Ammon's horn (tissue), 1 donor: ENCODE measurements around the gene DDX50.
"Not testable (repeated sequence)": the region's sequence is repeated elsewhere in the genome, so short reads cannot be mapped to it uniquely, and the experiment has no call there.

ENCODE experiments used
- DNase-seq: peaks from one replicate; pipeline ENCODE4 v3.0.0-alpha.2; 2016; ENCODE audit warnings: low spot score

The DDX50 gene

GRCh38 chr10:68902382-68902781, 1.3 kb downstream of the DDX50 start:
- no peak for DNase-seq

DNA sequence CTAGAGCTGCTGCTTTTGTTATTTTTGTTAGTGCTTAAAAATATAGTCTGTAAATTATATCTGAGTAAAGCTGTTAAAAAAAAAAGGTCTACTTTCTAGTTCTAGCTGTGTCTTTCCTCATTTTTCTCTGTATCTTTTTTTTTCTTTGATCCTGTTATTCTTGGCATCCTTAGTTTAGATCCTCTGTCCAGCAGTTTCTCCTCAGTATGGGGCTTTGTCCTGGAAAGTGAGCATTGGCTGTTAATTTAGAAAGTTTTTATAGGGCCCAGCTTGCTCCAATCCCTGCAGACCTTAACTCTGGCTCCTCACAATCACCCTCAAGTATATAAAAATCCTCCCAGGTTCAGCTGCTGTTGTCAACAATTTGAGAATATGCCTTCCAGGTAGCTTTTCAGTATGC, 23.5 kb downstream of the DDX50 start:
- no peak for DNase-seq

DNA sequence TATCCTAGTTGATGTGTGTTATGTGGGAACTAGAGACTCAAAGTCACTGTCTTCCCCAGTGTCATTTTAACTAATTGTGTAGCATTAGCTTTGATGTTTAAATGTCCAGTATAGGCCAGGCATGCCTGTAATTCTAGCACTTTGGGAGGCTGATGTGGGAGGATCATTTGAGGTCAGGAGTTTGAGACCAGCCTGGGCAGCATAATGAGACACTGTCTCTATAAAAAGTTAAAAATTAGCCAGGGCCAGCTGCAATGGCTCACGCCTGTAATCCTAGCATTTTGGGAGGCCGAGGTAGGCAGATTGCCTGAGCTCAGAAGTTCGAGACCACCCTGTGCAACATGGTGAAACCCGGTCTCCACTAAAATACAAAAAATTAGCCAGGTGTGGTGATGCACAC, 24.4 kb downstream of the DDX50 start:
- DNase-seq = no peak

- not testable (repeated sequence) for DNase-seq
These were observed 28.0 kb downstream of the DDX50 start for GRCh38 chr10:68929157-68929556.

- DNase-seq = not testable (repeated sequence)
These were observed 28.8 kb downstream of the DDX50 start for GRCh38 chr10:68929888-68930287.

GRCh38 chr10:68932860-68933259, 31.7 kb downstream of the DDX50 start:
- not testable (repeated sequence) for DNase-seq

GRCh38 chr10:68934994-68935393, 33.9 kb downstream of the DDX50 start:
- no peak for DNase-seq

DNA sequence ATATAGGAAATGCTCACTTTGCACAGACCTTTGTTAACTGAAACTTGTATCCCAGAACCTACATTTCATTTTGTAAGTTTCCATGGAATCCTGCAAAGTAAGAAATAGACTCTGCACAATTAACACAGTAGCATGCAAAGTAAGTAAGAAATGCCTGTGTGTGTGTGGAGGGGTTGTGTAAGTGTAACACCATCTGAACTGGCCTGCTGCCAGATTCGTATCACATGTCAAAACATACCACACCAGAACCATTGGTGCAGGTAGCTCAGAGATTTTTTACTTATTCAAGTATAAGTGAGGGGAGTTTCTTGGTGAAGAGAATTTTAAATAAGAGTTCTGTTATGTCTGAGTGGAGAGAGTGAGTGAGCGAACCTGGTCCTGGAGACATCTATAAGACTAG, 37.0 kb downstream of the DDX50 start:
- no peak for DNase-seq

DNA sequence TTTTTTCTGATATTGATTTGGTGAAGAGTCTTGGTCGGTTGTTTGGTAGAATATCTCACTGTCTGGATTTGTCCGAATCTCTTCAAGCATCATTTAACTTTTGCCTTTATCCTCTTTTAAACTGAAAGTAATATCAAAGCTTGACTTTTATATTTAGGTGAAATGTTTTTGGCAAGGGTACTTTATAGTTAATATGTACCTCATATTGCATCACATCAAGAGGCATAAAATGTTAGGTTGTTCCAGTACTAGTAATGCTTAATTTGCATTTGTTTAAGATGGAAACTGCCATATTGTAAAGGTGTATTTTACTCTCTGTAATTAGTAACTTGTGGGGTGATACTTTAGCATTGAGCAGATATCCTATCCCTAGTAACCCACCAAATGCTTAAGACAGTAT, 37.8 kb downstream of the DDX50 start:
- no peak for DNase-seq

GRCh38 chr10:68940917-68941316, 39.8 kb downstream of the DDX50 start:
- not testable (repeated sequence) for DNase-seq

- DNase-seq = no peak
These were observed 49.5 kb downstream of the DDX50 start for GRCh38 chr10:68950598-68950997.

GRCh38 chr10:68954904-68955303, 53.8 kb downstream of the DDX50 start:
- DNase-seq = no peak

DNA sequence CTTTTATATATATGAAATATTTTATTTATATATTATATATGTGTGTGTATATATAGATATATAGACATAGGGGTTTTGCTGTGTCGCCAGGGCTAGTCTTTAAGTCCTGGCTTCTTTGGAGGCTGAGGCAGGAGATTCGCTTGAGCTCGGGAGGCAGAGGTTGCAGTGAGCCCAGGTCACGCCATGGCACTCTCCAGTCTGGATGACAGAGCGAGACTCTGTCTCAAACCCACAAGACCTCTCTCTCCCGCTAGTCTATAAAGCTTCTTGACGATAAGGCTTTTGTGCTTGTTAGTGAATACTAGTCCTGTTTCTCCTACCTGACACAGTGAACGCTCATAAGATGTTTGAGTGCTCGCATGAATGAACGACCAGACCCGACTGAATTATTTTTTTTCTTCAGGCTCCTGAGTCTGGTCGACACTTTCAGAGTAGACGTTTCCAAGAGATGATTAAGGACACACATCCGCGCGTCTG, 54.3 kb downstream of the DDX50 start:
- DNase-seq = peak; percentile 9

DNA sequence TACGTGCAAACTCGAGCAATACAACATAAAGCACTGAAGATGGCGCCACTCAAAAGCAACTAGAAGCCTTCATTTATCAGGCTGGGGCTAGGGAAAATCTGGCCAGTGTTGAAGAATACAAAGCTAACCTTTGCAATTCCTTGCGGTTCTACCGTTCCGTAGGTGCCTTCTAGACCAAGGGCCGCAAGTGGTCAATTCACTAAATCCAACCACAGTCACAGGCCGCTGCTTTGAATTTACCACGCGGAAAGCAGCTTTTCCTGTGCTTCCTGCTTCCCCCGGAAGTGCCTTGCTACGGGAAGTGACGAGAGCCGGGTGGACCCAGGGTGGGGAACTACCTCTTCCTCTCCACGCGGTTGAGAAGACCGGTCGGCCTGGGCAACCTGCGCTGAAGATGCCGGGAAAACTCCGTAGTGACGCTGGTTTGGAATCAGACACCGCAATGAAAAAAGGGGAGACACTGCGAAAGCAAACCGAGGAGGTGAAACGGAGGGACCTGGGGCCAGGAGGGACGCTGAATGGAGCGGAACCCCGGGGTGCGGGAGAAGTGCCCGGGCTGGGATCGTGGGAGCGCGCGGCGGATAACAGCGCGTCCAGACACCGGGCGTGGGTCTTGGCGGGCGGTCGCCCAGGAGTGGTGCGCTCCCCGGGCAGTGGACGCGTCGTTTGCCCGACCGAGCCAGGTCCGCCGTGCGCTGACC, 54.9 kb downstream of the DDX50 start, which contains the start of gene DDX21:
TSS of gene DDX21 (plus strand) at position 339 of the 701 bp plus-strand sequence. CDS start at position 395, 56 bp downstream.
- DNase-seq = peak; percentile 96

DNA sequence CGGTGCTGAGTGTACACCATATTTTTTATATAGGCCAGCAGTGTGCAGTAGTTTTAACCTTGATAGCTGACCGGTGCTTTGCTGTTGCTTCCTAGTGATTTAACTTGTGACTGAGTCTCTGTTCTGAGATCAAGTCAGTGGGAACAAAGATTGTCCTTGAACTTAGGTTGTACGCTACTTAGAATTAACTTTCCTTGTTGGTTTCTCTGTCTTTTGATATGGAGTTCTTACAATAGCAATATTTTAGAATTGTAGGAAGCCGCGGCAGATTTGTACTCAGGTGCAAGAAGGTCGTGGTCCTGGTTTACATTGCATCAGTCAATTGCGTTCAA, 56.1 kb downstream of the DDX50 start:
- DNase-seq = no peak

DNA sequence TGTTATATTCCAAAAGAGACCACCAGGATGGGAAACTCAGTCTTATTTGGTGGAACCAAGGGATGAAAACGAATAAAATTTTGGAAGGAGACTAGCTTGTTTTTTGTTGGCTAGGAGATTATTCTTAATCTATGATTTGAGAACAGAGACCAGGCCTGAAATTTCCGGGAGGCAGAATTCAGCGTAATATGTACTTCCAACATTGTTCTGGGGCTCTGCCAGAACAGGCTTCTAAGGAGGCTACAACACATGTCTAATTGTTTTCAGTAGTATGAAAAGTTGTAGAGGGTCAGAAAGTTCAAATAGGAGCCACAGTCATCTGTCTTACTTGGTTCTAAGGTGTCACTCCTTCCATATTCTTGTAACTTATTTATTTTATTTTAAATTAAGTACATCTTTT, 56.5 kb downstream of the DDX50 start:
- DNase-seq = no peak

GRCh38 chr10:68959695-68960527, 58.8 kb downstream of the DDX50 start:
- DNase-seq = no peak

DNA sequence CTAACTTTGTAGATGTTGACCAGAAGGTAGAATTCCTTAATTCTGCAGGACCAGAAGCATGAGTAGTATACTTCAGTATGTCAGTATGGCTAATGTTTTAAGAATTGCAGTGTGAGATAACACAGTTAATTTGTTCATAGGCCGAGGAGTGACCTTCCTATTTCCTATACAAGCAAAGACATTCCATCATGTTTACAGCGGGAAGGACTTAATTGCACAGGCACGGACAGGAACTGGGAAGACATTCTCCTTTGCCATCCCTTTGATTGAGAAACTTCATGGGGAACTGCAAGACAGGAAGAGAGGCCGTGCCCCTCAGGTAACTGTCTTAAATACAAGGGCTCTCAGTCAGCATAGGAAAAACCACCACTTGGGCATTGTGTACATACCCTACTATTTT, 62.0 kb downstream of the DDX50 start:
- no peak for DNase-seq

- DNase-seq = no peak
These were observed 72.9 kb downstream of the DDX50 start for GRCh38 chr10:68973975-68974374.

GRCh38 chr10:68975936-68976473, 74.9 kb downstream of the DDX50 start:
- DNase-seq = not testable (repeated sequence)

GRCh38 chr10:68979738-68980137, 78.6 kb downstream of the DDX50 start:
- not testable (repeated sequence) for DNase-seq

DNA sequence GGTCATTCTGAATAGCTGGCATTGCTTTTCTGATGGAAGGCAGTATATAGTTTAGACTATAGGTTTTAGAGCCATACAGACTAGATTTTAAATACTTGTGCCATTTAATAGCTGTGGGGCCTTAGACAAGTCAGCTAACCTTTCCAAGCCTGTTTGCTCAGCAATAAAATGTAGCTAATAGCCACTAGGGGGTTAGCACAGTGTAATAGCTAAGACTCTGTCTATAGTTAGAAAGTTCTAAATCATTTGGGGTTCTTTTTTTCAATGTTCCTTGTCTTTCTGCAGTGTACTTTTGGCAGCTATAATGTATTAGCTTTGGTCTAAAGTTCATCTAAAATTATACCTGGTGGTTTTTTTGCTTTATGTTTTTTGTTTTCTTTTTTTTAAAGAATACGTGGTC, 80.0 kb downstream of the DDX50 start:
- DNase-seq = no peak

DNA sequence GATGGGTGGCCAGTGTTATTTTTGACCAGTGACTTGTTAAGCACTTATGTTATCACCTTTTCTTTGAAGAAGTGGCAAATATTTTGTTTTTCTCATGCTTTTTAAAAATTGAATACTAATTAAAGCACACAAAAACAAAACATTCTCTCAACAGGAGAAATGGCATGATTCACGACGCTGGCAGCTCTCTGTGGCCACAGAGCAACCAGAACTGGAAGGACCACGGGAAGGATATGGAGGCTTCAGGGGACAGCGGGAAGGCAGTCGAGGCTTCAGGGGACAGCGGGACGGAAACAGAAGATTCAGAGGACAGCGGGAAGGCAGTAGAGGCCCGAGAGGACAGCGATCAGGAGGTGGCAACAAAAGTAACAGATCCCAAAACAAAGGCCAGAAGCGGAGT, 81.3 kb downstream of the DDX50 start:
- no peak for DNase-seq
